Osteocyte (in vitro differentiated cells): ENCODE results near the gene THSD7A. TPM values are rescaled to one million over a fixed set of nuclear protein-coding genes. Genes with fewer than 3 reads are reported as not detected.

Experiments
- DNase-seq: peaks from one replicate; pipeline ENCODE4 v3.0.0; 2021; ENCODE audit warnings: mixed read lengths; ENCODE audit not compliant: unreplicated experiment; ENCODE audit errors: extremely low spot score
- H3K27ac Mint-ChIP-seq: one replicate; pipeline ENCODE4 v1.8.0; 2021; ENCODE audit warnings: mild to moderate bottlenecking, mixed read lengths; ENCODE audit not compliant: unreplicated experiment
- H3K27me3 Mint-ChIP-seq: one replicate; pipeline ENCODE4 v1.8.0; 2021; ENCODE audit warnings: mixed read lengths; ENCODE audit not compliant: unreplicated experiment
- H3K36me3 Mint-ChIP-seq: one replicate; pipeline ENCODE4 v1.8.0; 2021; ENCODE audit warnings: mixed read lengths; ENCODE audit not compliant: unreplicated experiment
- H3K4me1 Mint-ChIP-seq: one replicate; pipeline ENCODE4 v1.8.0; 2021; ENCODE audit warnings: mixed read lengths; ENCODE audit not compliant: unreplicated experiment
- H3K4me3 Mint-ChIP-seq: one replicate; pipeline ENCODE4 v1.8.0; 2021; ENCODE audit warnings: mild to moderate bottlenecking, moderate library complexity, mixed read lengths; ENCODE audit not compliant: unreplicated experiment
- H3K9me3 Mint-ChIP-seq: one replicate; pipeline ENCODE4 v1.8.0; 2021; ENCODE audit warnings: mixed read lengths; ENCODE audit not compliant: unreplicated experiment
- total RNA-seq: library from RNA; stranded (reverse); gene quantifications from 2 replicates; pipeline ENCODE4 v1.2.1, GENCODE V29; 2021
- TF ChIP-seq, protein P1 (sequence below): fragments of 200-600 bp; sonication (generic); IDR thresholded peaks from 2 replicates; pipeline ENCODE4 v1.5.0; 2021; ENCODE audit warnings: antibody characterized with exemption, mild to moderate bottlenecking, moderate library complexity

Gene THSD7A
- total RNA-seq, 1 donor from 2014 or later: 2.0 TPM

DNA sequence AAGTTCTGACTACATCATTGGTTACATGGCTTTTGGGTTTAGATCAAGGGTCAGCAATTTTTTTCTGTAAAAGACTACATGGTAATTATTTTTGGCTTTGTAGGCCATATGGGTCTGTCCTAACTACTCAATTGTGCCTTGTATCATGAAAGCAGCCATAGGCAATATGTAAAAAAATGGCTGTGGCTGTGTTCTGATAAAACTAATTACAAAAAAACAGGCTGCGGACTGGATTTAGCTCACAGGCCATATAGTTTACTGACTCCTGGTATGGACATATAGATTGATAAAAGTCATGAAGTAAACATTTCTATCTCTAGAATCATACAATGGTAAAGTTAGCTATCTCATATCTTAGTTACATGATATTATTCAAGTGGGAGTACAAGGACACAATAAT is 375.4 kb downstream of the THSD7A start:
- Mint-ChIP-seq H3K4me3 (no peak overlapping the region), H3K36me3 (no peaks in the 10 kb centered on the region), H3K27me3 (no peaks in the 10 kb centered on the region), H3K27ac (no peak overlapping the region), H3K4me1 (peaks cover 11% of the 10 kb centered on the region), H3K9me3 (no peaks in the 10 kb centered on the region)
- no peak for DNase-seq
- TF ChIP-seq, protein P1, sequence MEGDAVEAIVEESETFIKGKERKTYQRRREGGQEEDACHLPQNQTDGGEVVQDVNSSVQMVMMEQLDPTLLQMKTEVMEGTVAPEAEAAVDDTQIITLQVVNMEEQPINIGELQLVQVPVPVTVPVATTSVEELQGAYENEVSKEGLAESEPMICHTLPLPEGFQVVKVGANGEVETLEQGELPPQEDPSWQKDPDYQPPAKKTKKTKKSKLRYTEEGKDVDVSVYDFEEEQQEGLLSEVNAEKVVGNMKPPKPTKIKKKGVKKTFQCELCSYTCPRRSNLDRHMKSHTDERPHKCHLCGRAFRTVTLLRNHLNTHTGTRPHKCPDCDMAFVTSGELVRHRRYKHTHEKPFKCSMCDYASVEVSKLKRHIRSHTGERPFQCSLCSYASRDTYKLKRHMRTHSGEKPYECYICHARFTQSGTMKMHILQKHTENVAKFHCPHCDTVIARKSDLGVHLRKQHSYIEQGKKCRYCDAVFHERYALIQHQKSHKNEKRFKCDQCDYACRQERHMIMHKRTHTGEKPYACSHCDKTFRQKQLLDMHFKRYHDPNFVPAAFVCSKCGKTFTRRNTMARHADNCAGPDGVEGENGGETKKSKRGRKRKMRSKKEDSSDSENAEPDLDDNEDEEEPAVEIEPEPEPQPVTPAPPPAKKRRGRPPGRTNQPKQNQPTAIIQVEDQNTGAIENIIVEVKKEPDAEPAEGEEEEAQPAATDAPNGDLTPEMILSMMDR: no peak

DNA sequence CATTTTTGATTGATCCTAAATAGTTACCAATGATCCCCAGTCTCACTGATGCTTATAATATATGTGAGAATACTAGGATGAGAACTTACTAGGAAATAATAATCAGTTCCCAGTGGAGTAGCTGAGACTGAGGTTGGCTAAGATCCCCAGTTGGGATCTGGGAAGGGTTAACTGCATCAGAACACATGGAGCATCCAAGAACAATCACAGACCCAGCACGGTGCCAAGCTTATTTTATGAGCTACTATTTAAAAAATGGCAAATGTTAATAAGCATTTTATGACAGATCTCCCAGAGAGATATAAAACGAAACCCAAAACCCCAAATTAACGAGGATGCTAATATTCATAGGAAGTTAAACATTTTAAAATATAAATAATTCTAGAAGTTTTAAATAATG is 379.5 kb downstream of the THSD7A start:
- peaks cover 6% of the 10 kb centered on the region for H3K4me1 Mint-ChIP-seq
- TF ChIP-seq, protein P1: no peak

DNA sequence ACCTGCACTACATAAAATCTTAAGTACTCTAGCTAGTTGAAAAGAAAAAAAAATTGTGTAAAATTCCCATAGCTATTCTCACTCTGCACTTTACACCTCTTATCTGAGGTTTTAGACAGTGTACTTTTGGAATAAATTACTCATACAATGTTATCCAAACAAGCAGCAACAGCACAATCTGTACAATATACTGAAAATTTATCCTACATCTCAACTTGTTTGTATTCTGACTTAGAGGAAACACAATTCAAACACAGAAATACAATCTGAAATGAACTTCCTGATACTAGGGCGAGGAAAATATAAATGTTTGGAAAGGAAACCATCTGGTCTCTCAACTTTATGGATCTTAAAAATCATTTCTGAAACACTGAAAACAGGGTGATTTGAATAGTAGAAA is 381.7 kb downstream of the THSD7A start:
- Mint-ChIP-seq H3K36me3 (no peaks in the 10 kb centered on the region), H3K27ac (no peak overlapping the region), H3K4me3 (no peak overlapping the region), H3K27me3 (no peaks in the 10 kb centered on the region), H3K4me1 (peaks cover 6% of the 10 kb centered on the region), H3K9me3 (no peaks in the 10 kb centered on the region)
- TF ChIP-seq, protein P1: no peak
- no peak for DNase-seq

More for the DNA sequence above, 379.5 kb downstream of the THSD7A start:
- Mint-ChIP-seq H3K36me3 (no peaks in the 10 kb centered on the region), H3K27ac (no peak overlapping the region), H3K27me3 (no peaks in the 10 kb centered on the region), H3K9me3 (no peaks in the 10 kb centered on the region), H3K4me3 (no peak overlapping the region)
- DNase-seq: no peak

DNA sequence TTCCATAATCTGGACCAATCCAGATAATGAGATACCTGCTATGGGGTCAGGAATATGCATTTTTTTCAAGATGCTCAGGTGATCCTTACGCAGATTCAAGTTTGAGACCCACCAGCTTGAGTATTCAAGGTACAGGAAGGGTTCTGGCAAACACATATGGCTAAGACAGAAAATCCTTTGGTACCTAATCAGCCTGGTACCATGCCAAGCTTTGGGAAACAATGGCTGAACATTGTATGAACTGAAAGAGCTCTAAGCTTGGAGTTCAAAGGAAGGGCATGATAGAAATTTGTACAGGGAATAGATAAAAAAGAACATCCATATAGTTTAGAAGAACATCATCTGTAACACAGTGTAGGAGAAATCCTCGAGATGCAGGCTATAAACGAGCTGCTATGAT is 382.7 kb downstream of the THSD7A start:
- TF ChIP-seq, protein P1: no peak
- no peaks in the 10 kb centered on the region for H3K36me3 Mint-ChIP-seq

DNA sequence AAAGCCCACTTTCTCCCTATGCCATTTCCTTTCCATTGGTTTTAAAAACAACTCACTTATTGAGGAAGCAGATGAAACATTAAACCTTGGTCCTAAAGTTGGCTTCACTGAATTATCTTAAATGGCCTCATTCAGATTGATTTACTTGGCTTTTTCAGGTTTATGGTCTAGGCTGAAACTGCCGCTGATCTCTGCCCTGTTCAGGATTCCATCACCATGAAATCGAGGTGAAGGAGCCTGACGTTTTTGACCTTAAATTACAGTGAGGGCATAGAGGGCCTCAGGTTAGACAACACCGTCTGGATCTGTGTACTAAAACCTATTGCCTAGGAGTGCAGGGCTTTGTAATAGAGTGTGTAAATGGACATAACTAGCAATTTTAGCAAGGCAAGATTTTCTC is 383.7 kb downstream of the THSD7A start:
- H3K4me3 Mint-ChIP-seq: no peak overlapping the region
- TF ChIP-seq, protein P1: no peak
- DNase-seq: no peak
- H3K27me3 Mint-ChIP-seq: no peaks in the 10 kb centered on the region
- H3K27ac Mint-ChIP-seq: no peak overlapping the region
- H3K36me3 Mint-ChIP-seq: no peaks in the 10 kb centered on the region
- peaks cover 6% of the 10 kb centered on the region for H3K4me1 Mint-ChIP-seq
- H3K9me3 Mint-ChIP-seq: no peaks in the 10 kb centered on the region

More for the DNA sequence above, 382.7 kb downstream of the THSD7A start:
- no peaks in the 10 kb centered on the region for H3K27me3 Mint-ChIP-seq
- DNase-seq: no peak
- H3K4me3 Mint-ChIP-seq: no peak overlapping the region
- no peak overlapping the region for H3K27ac Mint-ChIP-seq
- peaks cover 6% of the 10 kb centered on the region for H3K4me1 Mint-ChIP-seq
- H3K9me3 Mint-ChIP-seq: no peaks in the 10 kb centered on the region
